Daoy (cell line): ENCODE results near the gene TGFBR1. TPM values are rescaled to one million over a fixed set of nuclear protein-coding genes. Genes with fewer than 3 reads are reported as not detected.

Experiments
- DNase-seq: peaks from one replicate; pipeline ENCODE4 v3.0.0-alpha.2; 2015; ENCODE audit warnings: low read depth
- total RNA-seq: library from RNA; depleted of rRNA; stranded (reverse); fragments of >200 nt; shearing (Covaris generic); gene quantifications from 2 replicates; pipeline ENCODE4 v1.2.3, GENCODE V29; 2014

The TGFBR1 gene
- total RNA-seq, 1 experiment from 2014 or later = 44.7 TPM

- no peak for DNase-seq
These were observed 65.3 kb downstream of the TGFBR1 start for GRCh38 chr9:99169982-99170761.

GRCh38 chr9:99171225-99172123, 66.6 kb downstream of the TGFBR1 start:
- DNase-seq = no peak

- DNase-seq = no peak
These were observed 67.5 kb downstream of the TGFBR1 start for GRCh38 chr9:99172124-99173091.

GRCh38 chr9:99173570-99174504, 68.9 kb downstream of the TGFBR1 start:
- DNase-seq = no peak

GRCh38 chr9:99176527-99177013, 71.7 kb downstream of the TGFBR1 start:
- DNase-seq = no peak

GRCh38 chr9:99177576-99178366, 72.9 kb downstream of the TGFBR1 start:
- no peak for DNase-seq

GRCh38 chr9:99178912-99179872, 74.3 kb downstream of the TGFBR1 start:
- DNase-seq = no peak

- no peak for DNase-seq
These were observed 75.3 kb downstream of the TGFBR1 start for GRCh38 chr9:99180199-99180598.

- DNase-seq = no peak
These were observed 75.7 kb downstream of the TGFBR1 start for GRCh38 chr9:99180662-99181061.

GRCh38 chr9:99181206-99181605, 76.3 kb downstream of the TGFBR1 start:
- no peak for DNase-seq

- peak; percentile 88 for DNase-seq
These were observed 76.7 kb downstream of the TGFBR1 start for GRCh38 chr9:99181621-99182020.

GRCh38 chr9:99182356-99182755, 77.4 kb downstream of the TGFBR1 start:
- no peak for DNase-seq

GRCh38 chr9:99183616-99184015, 78.7 kb downstream of the TGFBR1 start:
- no peak for DNase-seq

GRCh38 chr9:99184110-99184474, 79.2 kb downstream of the TGFBR1 start:
- DNase-seq = no peak

- peak; percentile 96 for DNase-seq
These were observed 79.8 kb downstream of the TGFBR1 start for GRCh38 chr9:99184475-99185347.

GRCh38 chr9:99185348-99185632, 80.4 kb downstream of the TGFBR1 start:
- DNase-seq = no peak

- no peak for DNase-seq
These were observed 81.0 kb downstream of the TGFBR1 start for GRCh38 chr9:99185934-99186333.

GRCh38 chr9:99187311-99187710, 82.4 kb downstream of the TGFBR1 start:
- DNase-seq = no peak
